Measurements from ENCODE around the gene HERPUD1.

DNA sequence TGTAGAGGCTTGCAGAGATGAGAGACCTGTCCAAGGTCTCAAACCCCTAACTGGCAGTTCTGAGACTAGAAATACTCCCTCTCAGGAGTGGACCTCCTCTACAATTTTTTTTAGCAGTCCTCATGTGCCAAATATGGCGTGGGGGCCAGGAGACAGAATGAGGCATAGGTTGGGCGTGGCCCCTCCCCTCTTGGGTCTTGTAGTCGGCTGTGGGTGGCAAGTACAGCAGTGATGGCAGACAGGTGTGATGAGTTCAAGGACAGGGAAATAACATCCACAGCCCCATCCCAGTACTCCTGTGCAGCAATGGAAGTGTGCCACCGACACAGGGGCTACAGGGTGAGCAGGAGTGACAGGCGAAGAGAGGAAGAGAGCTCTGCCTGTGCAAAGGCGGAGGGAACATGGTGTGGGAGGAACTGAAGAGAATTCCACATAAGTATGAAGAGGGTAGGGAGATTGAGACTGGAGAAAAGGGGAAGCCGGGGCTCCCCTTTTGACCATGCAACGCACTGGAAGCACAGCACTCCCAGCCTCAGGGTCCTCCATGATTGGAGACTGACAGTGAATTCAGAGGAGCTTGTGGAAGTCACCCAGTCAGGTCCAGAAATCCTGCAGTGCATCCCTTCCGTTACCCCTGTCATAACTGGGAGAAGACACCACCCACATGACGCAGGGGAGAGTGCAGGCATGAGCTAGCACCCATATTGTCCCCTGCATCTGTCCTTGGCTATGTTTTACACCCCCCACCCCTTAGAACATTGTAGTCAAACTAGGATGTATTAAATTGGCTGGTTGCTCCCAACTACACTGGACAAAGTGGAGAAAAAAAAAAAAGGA is 15.0 kb downstream of the HERPUD1 start:
- TF ChIP-seq POLR2AphosphoS5 (IDR thresholded peaks at IDR 0.05; ENCODE audit: low read depth, low read length) (no peak; the same call in 1 of the 2 replicates), CTCF (IDR thresholded peaks at IDR 0.05; ENCODE audit: control extremely low read depth in 1 of 3, insufficient read depth in 1 of 3, low read depth in 1 of 3, low read length in 3 of 3) (no peak), POLR2A (IDR thresholded peaks at IDR 0.05; ENCODE audit: control extremely low read depth in 1 of 2, low read depth in 2 of 2, low read length in 2 of 2) (no peak; a peak in 1 of 3 replicates), CEBPB (IDR thresholded peaks at IDR 0.05; ENCODE audit: low read depth, low read length) (no peak)
